PFSK-1 (cell line): Measurements from ENCODE around the gene EIF5A.

ENCODE experiments used
- FOXP2 ChIP-seq: optimal IDR thresholded peaks from 2 replicates; pipeline ENCODE3; 2011; ENCODE audit warnings: borderline replicate concordance, control low read depth, inconsistent platforms; ENCODE audit not compliant: insufficient read depth; ENCODE audit errors: extremely low read length, extremely low read depth
- POLR2AphosphoS5 ChIP-seq: IDR thresholded peaks from 2 replicates; pipeline ENCODE4 v1.6.1; 2012; ENCODE audit warnings: low read depth, mild to moderate bottlenecking, control low read depth, low read length, moderate library complexity
- REST ChIP-seq, 2 experiments: IDR thresholded peaks; 2 replicates each; pipeline versions ENCODE4 v1.6.1 to v1.8.0; 2011 to 2012; ENCODE audit warnings: low read depth in 2 of 2, low read length in 2 of 2, control low read depth in 1 of 2, inconsistent platforms in 1 of 2, mild to moderate bottlenecking in 1 of 2, moderate library complexity in 1 of 2; ENCODE audit not compliant: insufficient read depth in 1 of 2
- SIN3A ChIP-seq: IDR thresholded peaks from 2 replicates; pipeline ENCODE4 v1.6.1; 2012; ENCODE audit warnings: mild to moderate bottlenecking, low read length, moderate library complexity, borderline replicate concordance; ENCODE audit not compliant: insufficient read depth
- TAF1 ChIP-seq: IDR thresholded peaks from 2 replicates; pipeline ENCODE4 v1.6.1; 2012; ENCODE audit warnings: low read length, control low read depth, borderline replicate concordance; ENCODE audit not compliant: insufficient read depth

GRCh38 chr17:7292194-7292593 is 15.2 kb upstream of the EIF5A start:
- no peak for TF ChIP-seq POLR2AphosphoS5
- no peak for TF ChIP-seq SIN3A
- TF ChIP-seq TAF1: no peak
- TF ChIP-seq REST (IDR thresholded peaks at IDR 0.05; ENCODE audit: insufficient read depth in 1 of 2, low read depth in 2 of 2, low read length in 2 of 2): no peak
- TF ChIP-seq FOXP2: no peak
